Measurements from ENCODE around the gene ENPP3. TPM values are rescaled to one million over a fixed set of nuclear protein-coding genes. Genes with fewer than 3 reads are reported as not detected.
A peak's percentile ranks its signal among the peaks of the same experiment; 100 is the strongest.

The ENPP3 gene
- total RNA-seq, 1 experiment from 2014 or later = 0.15 TPM

DNA sequence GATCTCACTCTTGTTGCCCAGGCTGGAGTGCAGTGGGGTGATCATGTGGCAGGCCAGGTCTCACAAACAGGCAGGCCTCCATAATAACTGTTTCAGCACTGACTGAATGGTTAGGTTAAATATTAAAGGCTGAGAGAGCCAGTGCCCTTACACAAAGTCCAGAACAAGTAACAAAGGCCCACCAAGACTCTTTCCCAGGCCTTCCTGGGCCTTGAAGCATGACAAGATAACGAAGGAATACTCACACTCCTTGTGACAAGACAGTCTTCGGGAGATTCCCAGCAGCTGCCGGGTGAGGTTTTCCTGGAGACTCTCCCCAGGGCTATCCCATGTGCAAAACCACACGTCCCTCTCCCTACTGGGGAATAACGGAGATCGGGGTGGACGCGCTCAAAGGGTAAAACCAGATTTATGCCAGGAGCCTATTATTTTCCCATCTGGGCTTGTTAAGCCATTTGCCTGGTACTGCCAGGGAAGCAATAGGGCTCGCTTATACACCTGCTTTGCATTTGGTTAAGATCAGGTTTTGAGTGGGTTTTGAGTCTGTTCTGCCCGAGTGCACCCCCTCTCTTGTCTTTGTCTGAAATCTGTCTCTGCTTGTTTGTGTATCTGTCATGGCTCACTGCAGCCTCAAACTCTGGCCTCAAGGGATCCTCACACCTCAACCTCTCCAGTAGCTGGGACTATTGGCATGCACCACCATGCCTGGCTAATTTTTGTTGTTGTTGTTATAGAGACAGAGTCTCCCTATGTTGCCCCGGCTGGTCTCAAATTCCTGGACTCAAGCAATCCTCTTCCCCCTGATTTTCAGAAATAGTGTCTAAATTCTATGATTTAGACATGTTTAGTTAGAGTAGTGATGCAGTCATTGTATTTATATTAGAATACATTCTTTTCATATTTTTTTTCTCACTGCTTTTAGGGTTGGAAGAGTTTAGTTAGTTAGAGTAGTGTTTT lies 1.4 kb upstream of the ENPP3 start:
- H3K4me2 ChIP-seq (ENCODE audit: insufficient read depth, insufficient read length, low read length) = no peak overlapping the region
- H4K5ac ChIP-seq (ENCODE audit: insufficient read length, low read depth, low read length) = no peak overlapping the region
- H3K27me3 ChIP-seq (ENCODE audit: insufficient read depth, low read length) = no peaks in the 10 kb centered on the region
- no peak overlapping the region for H2BK12ac ChIP-seq (ENCODE audit: insufficient read length, low read depth, low read length)
- no peak overlapping the region for H3K18ac ChIP-seq (ENCODE audit: insufficient read length, low read depth, low read length)
- peak overlapping the region; percentile 26 for H2BK20ac ChIP-seq (ENCODE audit: low read depth, low read length, poor library complexity, severe bottlenecking)
- Mint-ChIP-seq H3K9me3 (no peaks in the 10 kb centered on the region), H3K27ac (no peak overlapping the region; a peak in 1 of 7 replicates), H3K4me1 (no peaks in the 10 kb centered on the region), H3K4me3 (no peak overlapping the region), H3K27me3 (ENCODE audit: low read depth) (no peaks in the 10 kb centered on the region), H3K36me3 (ENCODE audit: insufficient read depth in 1 of 3, low read depth in 3 of 3) (no peaks in the 10 kb centered on the region)
- H3K9me3 ChIP-seq (ENCODE audit: control insufficient read depth, low read depth, low read length) = no peaks in the 10 kb centered on the region
- no peak overlapping the region for H3K56ac ChIP-seq (ENCODE audit: insufficient read length, low read depth, low read length)
- H2BK5ac ChIP-seq (ENCODE audit: insufficient read length, low read length) = no peak overlapping the region
- no peaks in the 10 kb centered on the region for H3K79me1 ChIP-seq (ENCODE audit: insufficient read depth, low read depth, low read length, poor library complexity, severe bottlenecking)
- H4K20me1 ChIP-seq (ENCODE audit: control insufficient read depth, insufficient read depth, insufficient read length) = no peaks in the 10 kb centered on the region
- no peak overlapping the region for H2BK15ac ChIP-seq (ENCODE audit: low read depth, low read length)
- H4K8ac ChIP-seq (replicated peaks; ENCODE audit: insufficient read length, low read depth, low read length) = no peak overlapping the region
- no peak overlapping the region for H2AK5ac ChIP-seq (ENCODE audit: insufficient read length, low read length)
- H3K9ac ChIP-seq (ENCODE audit: extremely low read depth, insufficient read length, low read length) = no peak overlapping the region
- no peak overlapping the region for H3K27ac ChIP-seq (ENCODE audit: insufficient read length, low read depth, low read length)
- no peak overlapping the region for H3K23ac ChIP-seq (ENCODE audit: insufficient read length, low read depth, low read length)
- H3K4ac ChIP-seq (ENCODE audit: low read depth, low read length) = no peak overlapping the region
- no peak overlapping the region for H3T11ph ChIP-seq (ENCODE audit: low read length)
- DNase-seq = no peak
- no peaks in the 10 kb centered on the region for H3K23me2 ChIP-seq (ENCODE audit: insufficient read length, low read depth, low read length, poor library complexity, severe bottlenecking)
- H3K79me2 ChIP-seq (ENCODE audit: insufficient read depth, low read length) = no peaks in the 10 kb centered on the region
- no peaks in the 10 kb centered on the region for H3K4me1 ChIP-seq (ENCODE audit: insufficient read depth, low read length)
- TF ChIP-seq, protein P1, sequence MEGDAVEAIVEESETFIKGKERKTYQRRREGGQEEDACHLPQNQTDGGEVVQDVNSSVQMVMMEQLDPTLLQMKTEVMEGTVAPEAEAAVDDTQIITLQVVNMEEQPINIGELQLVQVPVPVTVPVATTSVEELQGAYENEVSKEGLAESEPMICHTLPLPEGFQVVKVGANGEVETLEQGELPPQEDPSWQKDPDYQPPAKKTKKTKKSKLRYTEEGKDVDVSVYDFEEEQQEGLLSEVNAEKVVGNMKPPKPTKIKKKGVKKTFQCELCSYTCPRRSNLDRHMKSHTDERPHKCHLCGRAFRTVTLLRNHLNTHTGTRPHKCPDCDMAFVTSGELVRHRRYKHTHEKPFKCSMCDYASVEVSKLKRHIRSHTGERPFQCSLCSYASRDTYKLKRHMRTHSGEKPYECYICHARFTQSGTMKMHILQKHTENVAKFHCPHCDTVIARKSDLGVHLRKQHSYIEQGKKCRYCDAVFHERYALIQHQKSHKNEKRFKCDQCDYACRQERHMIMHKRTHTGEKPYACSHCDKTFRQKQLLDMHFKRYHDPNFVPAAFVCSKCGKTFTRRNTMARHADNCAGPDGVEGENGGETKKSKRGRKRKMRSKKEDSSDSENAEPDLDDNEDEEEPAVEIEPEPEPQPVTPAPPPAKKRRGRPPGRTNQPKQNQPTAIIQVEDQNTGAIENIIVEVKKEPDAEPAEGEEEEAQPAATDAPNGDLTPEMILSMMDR (conservative IDR thresholded peaks at IDR 0.05) = no peak
- no peak overlapping the region for H2BK120ac ChIP-seq (ENCODE audit: low read depth, low read length, poor library complexity, severe bottlenecking)
- no peak overlapping the region for H2AFZ ChIP-seq (ENCODE audit: low read length)
- WGBS (ENCODE audit: extremely low coverage, insufficient read length, low lambda C conversion rate) = no CpG with 5 or more reads among the region's 11 CpGs
- no peak overlapping the region for H4K91ac ChIP-seq (ENCODE audit: insufficient read length, low read depth, low read length)
- no peak overlapping the region for H3K14ac ChIP-seq (ENCODE audit: insufficient read depth, low read length)

Measured in H9 (cell line).